ENCODE data around the gene BCORL1.

BCORL1 gene

DNA sequence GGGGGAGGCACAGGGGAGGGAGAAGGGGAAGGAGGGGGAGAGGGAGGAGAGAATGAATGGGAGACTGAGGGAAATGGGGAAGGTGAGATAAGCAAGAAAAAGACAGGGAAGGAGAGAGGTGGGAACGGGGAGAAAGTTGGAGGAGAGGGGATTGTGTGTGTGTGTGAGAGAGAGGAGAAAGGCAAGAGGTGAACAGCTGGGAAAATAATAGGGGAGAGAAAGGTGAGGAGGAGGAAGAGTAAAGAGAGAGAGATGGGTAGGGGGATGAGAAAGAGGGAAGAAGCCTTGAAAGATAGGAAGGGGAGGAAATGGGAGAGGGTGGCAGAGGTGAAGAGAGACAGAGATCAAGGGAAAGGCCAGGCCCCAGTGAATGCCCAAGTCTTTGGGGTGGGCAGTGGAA, 20.1 kb downstream of the BCORL1 start:
- H3K4me3 ChIP-seq (ENCODE audit: low read depth, low read length): no peak overlapping the region
- no peak for DNase-seq (ENCODE audit: low read depth)
- TF ChIP-seq, protein P1, sequence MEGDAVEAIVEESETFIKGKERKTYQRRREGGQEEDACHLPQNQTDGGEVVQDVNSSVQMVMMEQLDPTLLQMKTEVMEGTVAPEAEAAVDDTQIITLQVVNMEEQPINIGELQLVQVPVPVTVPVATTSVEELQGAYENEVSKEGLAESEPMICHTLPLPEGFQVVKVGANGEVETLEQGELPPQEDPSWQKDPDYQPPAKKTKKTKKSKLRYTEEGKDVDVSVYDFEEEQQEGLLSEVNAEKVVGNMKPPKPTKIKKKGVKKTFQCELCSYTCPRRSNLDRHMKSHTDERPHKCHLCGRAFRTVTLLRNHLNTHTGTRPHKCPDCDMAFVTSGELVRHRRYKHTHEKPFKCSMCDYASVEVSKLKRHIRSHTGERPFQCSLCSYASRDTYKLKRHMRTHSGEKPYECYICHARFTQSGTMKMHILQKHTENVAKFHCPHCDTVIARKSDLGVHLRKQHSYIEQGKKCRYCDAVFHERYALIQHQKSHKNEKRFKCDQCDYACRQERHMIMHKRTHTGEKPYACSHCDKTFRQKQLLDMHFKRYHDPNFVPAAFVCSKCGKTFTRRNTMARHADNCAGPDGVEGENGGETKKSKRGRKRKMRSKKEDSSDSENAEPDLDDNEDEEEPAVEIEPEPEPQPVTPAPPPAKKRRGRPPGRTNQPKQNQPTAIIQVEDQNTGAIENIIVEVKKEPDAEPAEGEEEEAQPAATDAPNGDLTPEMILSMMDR (conservative IDR thresholded peaks at IDR 0.05; ENCODE audit: low read depth, low read length): no peak

DNA sequence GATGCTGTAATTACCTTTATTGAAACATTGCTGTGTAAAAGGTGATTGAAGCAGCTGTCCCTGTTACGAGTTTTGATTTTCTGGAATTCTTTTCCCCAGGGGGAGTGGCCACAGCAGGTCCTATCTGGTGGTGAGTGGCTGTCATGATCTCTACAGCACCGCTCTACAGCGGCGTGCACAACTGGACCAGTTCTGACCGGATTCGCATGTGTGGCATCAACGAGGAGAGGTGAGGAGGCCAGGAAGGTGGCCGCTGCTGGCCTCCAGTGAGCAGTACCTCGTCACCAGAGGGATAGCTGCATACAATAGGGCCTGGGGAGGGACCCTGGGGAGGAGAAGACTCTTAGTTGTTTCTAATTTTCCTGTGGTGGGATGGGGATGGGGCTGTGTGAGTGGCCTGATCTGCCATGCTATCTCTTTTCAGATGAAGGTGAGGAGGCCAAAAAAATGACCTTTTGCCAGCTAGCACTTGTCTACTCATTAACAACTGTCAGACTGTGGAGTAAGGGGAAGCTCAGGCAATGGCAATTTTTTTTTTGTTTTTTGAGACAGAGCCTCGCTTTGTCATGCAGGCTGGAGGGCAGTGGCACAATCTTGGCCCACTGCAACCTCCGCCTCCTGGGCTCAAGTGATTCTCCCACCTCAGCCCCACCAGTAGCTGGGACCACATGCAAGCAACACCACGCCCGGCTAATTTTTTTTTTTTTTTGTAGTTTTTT, 22.8 kb downstream of the BCORL1 start:
- no peak for DNase-seq (ENCODE audit: low read depth)
- no peak overlapping the region for H3K4me3 ChIP-seq (ENCODE audit: low read depth, low read length)
- TF ChIP-seq, protein P1 (conservative IDR thresholded peaks at IDR 0.05; ENCODE audit: low read depth, low read length): no peak

DNA sequence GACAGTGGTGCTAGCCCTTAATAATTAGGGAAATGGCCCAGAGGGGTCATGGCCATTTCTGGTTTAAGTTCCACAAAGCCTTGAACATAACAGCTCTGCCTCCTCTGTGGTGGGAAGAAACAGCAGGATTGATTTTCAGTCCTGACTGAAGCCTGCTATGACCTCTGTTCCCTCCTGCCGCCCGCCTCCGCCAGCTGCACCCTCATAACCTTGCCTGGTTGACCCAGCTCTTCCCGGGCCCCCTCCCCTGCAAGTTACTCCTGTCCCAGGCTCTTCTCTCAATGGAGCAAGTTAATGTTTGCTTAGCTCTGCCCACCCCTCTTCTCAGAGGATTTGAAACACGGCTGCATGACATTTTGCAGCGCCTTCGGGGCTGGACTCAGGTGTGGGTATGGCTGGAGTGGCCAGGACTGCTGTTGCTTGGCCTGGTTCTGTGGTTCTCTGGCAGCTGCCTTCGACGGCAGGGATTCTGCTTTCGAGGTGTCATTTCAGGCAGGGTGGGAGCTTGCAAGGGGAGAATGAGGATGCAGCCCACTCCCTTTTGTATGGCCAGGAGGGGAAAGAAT, 27.3 kb downstream of the BCORL1 start:
- no peak overlapping the region for H3K4me3 ChIP-seq (ENCODE audit: low read depth, low read length)
- no peak for DNase-seq (ENCODE audit: low read depth)
- TF ChIP-seq, protein P1 (conservative IDR thresholded peaks at IDR 0.05; ENCODE audit: low read depth, low read length): no peak

DNA sequence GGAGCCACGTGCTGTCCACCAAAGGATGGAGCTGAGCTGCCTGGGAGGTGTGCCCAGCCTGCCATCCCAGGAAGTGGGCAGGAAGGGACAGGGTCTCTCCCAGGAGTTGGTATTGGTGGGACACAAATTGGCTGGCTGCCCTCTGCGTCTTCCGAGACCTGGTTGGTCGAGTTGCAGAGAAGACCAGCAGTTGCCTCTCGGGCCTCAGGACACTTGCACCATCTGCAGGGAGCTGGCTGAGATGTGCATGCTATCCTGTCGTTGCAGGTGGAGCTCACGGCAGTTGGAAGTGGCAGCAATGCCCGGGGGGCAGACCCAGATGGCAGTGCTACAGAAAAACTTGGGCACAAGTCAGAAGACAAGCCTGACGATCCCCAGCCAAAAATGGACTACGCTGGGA, 30.2 kb downstream of the BCORL1 start:
- TF ChIP-seq, protein P1 (conservative IDR thresholded peaks at IDR 0.05; ENCODE audit: low read depth, low read length): no peak
- H3K4me3 ChIP-seq (ENCODE audit: low read depth, low read length): no peak overlapping the region
- DNase-seq (ENCODE audit: low read depth): no peak

DNA sequence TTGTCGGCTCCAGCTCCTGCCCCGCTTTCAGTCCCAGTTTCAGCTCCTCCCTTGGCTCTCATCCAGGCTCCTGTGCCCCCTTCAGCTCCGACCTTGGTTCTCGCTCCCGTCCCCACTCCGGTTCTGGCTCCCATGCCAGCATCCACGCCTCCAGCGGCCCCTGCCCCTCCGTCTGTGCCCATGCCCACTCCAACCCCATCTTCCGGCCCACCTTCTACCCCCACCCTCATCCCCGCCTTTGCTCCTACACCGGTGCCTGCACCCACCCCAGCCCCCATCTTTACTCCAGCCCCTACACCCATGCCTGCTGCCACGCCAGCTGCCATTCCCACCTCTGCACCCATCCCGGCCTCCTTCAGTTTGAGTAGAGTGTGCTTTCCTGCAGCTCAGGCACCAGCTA, 31.2 kb downstream of the BCORL1 start:
- no peak for DNase-seq (ENCODE audit: low read depth)
- no peak overlapping the region for H3K4me3 ChIP-seq (ENCODE audit: low read depth, low read length)
- TF ChIP-seq, protein P1 (conservative IDR thresholded peaks at IDR 0.05; ENCODE audit: low read depth, low read length): no peak

DNA sequence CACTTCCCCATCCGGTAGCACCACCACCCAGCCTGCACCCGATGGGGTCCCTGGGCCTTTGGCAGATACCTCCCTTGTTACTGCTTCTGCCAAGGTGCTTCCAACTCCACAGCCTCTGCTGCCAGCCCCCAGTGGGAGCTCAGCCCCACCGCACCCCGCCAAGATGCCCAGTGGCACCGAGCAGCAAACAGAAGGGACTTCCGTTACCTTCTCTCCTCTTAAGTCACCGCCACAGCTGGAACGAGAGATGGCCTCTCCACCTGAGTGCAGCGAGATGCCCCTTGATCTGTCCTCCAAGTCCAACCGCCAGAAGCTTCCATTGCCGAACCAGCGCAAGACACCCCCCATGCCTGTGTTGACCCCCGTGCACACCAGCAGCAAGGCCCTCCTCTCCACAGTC, 31.9 kb downstream of the BCORL1 start:
- no peak overlapping the region for H3K4me3 ChIP-seq (ENCODE audit: low read depth, low read length)
- no peak for DNase-seq (ENCODE audit: low read depth)
- TF ChIP-seq, protein P1 (conservative IDR thresholded peaks at IDR 0.05; ENCODE audit: low read depth, low read length): no peak

DNA sequence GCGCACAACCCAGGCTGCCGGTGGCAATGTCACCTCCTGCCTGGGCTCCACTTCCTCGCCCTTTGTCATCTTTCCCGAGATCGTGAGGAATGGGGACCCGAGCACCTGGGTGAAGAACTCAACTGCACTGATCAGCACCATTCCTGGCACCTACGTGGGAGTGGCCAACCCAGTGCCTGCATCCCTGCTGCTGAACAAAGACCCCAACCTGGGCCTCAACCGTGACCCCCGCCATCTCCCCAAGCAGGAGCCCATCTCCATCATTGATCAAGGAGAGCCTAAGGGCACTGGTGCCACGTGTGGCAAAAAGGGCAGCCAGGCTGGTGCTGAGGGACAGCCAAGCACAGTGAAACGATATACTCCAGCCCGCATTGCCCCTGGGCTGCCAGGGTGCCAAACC, 32.3 kb downstream of the BCORL1 start:
- no peak for DNase-seq (ENCODE audit: low read depth)
- no peak overlapping the region for H3K4me3 ChIP-seq (ENCODE audit: low read depth, low read length)
- TF ChIP-seq, protein P1 (conservative IDR thresholded peaks at IDR 0.05; ENCODE audit: low read depth, low read length): no peak

All from choroid plexus epithelial cell (primary cell).